Activated CD4-positive, CD25-positive, alpha-beta regulatory T cell treated with anti-CD3 and anti-CD28 coated beads, Interleukin-2, amount 50 U/mL, for 16 hours (primary cell): ENCODE results near the gene PRKCZ.

ENCODE experiments used
- DNase-seq: peaks from one replicate; pipeline ENCODE4 v3.0.0-alpha.2; 2020; ENCODE audit warnings: low read depth, low spot score

Gene PRKCZ

GRCh38 chr1:2206813-2207487, 156.7 kb downstream of the PRKCZ start:
- DNase-seq, result no peak

- DNase-seq, result no peak
Observed at GRCh38 chr1:2208309-2209239, 158.4 kb downstream of the PRKCZ start.

- DNase-seq, result no peak
Observed at GRCh38 chr1:2209400-2210083, 159.3 kb downstream of the PRKCZ start.

- DNase-seq, result no peak
Observed at GRCh38 chr1:2210084-2210653, 160.0 kb downstream of the PRKCZ start.

GRCh38 chr1:2210786-2211185, 160.6 kb downstream of the PRKCZ start:
- DNase-seq, result no peak

- no peak for DNase-seq
Observed at GRCh38 chr1:2212274-2212531, 162.0 kb downstream of the PRKCZ start.

DNA sequence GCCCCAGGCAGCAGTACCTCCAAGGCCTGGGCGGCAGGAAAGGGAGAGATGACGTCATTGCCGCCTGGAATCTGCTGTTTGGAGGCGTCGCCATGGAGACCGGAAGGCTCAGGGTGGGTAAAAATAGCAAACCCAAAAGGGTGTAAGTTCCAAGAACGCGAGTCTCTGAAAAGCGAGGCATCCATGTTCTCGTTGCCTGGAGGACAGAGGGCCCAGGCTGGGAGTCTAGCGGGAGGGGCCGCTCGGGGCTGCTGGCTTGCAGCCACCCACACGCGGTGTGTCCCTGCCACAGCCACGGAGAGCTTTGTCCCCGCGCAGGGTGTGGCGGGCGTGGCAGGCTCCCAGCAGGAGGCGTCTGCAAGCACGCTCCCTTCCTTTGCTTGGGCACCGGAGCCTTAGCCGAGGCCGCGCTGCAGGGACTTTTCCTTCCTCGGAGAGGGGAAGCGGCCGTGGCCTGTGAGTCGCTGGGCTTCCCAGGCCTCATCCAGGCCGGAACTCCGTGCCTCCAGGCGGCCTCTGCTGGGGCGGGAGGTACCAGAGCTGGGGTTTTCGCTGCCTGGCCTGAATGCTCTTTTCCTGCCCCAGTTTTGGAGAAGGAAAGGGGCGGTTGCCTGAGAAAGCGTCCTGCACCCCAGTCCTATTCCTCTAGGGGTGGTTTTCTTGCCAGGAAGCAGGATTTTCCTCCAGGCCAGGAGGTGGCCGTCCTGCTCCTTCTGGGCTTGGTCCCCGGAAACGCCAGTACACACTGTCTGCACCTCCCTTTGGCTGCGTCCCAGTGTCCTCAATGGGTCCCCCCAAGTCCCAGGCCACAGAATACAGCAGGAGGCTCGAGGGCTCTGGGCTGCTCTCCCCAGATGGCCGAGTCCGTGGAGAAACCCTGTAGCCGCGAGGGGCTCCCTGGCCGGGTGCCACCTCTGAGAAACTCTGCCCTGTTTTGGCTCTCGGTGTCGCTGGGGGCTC, 162.6 kb downstream of the PRKCZ start:
- no peak for DNase-seq

- DNase-seq, result no peak
Observed at GRCh38 chr1:2213576-2214505, 163.6 kb downstream of the PRKCZ start.

- DNase-seq, result no peak
Observed at GRCh38 chr1:2214541-2215241, 164.5 kb downstream of the PRKCZ start.

- no peak for DNase-seq
Observed at GRCh38 chr1:2215329-2215728, 165.1 kb downstream of the PRKCZ start.

GRCh38 chr1:2215909-2216766, 165.9 kb downstream of the PRKCZ start:
- DNase-seq, result no peak

GRCh38 chr1:2216767-2217058, 166.5 kb downstream of the PRKCZ start:
- DNase-seq, result no peak

- no peak for DNase-seq
Observed at GRCh38 chr1:2221271-2221670, 171.1 kb downstream of the PRKCZ start.

DNA sequence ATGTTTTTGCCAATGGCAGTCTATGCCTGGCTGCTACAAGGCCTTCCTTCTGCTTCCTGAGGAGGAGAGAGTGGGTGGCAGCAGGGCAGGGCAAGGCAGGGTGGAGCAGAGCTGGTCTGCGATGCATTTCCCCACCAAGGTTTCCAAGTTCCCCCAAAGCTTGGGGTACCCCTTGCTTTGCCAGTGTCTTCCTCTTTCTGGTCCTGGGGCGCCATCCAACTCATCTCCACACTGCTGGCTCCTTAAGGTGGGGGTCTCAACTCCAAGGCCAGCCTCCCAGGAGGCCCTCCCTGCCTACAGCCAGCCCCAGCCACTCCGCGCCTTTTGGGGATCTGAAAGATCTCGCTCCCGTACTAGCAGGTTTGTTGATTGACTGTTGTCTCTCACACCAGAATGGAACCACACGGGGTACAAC, 174.0 kb downstream of the PRKCZ start:
- no peak for DNase-seq

GRCh38 chr1:2224631-2225428, 174.6 kb downstream of the PRKCZ start:
- no peak for DNase-seq

- DNase-seq, result no peak
Observed at GRCh38 chr1:2226525-2227345, 176.5 kb downstream of the PRKCZ start.
